IPS-11a (cell line): ENCODE results near the gene TENM3.
"Not testable (repeated sequence)": the region's sequence is repeated elsewhere in the genome, so short reads cannot be mapped to it uniquely, and the experiment has no call there.

Source experiments
- H3K4me3 ChIP-seq: one replicate; pipeline ENCODE4 v1.5.1; 2013; ENCODE audit warnings: low read depth, low read length, control low read depth

Gene TENM3

DNA sequence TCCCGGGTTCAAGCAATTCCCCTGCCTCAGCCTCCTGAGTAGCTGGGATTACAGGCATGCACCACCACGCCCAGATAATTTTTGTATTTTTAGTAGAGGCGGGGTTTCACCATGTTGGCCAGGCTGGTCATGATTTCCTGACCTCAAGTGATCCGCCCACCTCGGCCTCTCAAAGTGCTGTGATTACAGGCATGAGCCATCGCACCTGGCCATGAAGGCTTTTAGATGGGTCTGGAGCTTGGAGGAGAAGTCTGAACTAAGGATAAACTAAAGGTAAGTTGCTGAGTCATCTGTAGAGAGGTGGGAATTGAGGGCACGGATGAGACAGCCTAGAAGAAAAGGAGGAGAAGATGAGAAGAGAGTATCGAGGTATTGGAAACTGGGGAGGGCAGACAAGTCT, at the start of gene TENM3:
Gene TENM3, plus strand, starts transcription at position 199 of the 400 bp plus-strand sequence. CDS start 80,619 bp downstream, outside the sequence.
- not testable (repeated sequence) for H3K4me3 ChIP-seq

DNA sequence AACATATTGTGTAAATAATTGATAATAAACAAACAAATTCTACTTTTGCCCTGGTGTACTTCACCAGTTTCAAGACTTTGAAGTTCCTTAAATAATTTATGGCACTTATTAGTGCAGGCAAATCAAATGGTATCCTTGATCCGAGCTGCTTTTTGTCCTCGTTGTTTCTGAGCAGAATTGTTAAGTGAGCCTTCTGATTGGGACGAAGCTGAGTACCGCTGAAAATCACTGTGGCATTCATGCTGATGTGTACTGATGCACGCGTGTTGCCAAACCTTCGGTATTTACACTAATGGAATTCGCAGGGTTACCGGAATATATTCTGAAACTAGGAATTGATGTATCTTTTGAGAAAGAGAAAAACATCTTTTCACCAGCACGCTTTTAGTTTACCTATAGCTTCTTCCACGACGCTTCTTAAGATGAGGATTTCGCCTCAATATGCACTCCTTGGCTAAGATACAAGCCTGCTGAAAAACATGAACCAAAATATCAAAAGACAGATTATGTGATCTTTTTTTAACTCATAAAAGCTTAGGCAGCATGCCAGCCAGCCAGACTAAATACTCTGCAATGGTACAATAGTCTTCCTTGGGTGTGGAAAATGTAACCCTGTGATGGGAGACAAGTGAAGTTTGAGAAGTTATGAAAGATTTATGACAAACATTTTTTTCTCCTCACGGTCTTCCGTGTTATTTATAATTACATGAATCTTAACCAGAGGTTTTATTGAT, 48.9 kb upstream of the TENM3 start:
- no peak overlapping the region for H3K4me3 ChIP-seq

GRCh38 chr4:182197611-182198010, 45.6 kb upstream of the TENM3 start:
- no peak overlapping the region for H3K4me3 ChIP-seq

DNA sequence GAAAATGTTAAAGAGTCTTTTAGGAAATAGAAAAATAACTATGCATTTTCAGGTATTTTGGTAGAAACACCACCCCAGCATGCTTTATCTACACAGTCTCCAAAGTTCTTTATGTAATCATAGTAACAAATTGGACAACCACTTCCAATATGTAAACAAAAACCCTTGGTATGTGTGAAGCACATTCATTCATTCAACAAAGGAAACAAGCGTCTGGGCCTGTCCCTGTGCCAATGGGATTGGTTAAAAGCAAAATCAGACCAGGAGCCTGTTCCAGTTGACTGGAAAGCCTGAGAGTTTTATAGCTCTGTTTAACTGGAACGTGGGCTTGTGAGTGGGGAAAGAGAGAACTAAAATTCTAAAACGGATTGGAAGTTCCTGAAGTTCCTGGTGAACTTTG, 41.3 kb upstream of the TENM3 start:
- H3K4me3 ChIP-seq = no peak overlapping the region

GRCh38 chr4:182202650-182203049, 40.6 kb upstream of the TENM3 start:
- H3K4me3 ChIP-seq = no peak overlapping the region

DNA sequence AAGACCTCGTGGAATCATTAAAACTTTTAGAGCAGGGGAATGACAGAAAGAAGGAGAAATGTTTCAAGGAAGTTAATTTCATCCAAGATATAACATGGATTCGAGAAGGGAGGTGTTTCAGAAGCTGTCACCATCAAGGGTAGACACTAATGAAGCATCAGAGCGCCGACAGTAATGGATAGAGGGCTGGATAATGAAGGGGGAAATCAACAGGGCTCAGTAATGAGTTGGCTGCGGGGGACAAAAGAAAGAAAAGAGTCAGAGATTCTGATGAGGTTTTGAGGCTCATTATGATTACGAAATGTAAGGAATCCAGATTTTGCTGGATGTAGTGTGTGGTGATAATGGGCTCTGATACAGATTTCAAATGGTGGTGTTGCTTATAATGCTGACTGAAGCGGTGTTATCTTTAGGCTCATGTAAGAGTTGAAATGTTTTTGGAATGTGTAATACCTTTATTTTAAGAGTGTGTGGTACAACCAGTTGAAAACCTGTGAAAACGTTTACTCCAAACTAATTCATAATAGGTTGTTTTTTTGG, 39.3 kb upstream of the TENM3 start:
- H3K4me3 ChIP-seq = no peak overlapping the region

DNA sequence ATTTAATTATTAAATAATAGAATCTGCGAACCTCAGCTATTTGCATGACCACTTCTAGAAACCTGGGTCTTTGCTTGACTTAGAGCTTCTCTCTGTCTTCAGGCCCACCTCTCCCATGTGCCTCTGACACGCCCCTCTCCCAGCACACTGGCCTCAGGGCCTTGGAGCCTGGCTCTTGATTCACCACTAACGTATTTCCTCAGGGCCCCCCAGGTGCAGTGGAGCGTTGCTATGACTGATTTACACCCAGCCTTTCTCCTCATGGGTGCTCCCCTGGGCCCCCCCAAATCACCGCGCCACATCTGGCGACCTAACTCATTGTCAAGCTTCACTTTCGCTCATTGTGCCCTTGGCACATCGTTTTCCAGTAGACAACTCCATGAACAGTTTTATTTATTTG, 37.9 kb upstream of the TENM3 start:
- no peak overlapping the region for H3K4me3 ChIP-seq

DNA sequence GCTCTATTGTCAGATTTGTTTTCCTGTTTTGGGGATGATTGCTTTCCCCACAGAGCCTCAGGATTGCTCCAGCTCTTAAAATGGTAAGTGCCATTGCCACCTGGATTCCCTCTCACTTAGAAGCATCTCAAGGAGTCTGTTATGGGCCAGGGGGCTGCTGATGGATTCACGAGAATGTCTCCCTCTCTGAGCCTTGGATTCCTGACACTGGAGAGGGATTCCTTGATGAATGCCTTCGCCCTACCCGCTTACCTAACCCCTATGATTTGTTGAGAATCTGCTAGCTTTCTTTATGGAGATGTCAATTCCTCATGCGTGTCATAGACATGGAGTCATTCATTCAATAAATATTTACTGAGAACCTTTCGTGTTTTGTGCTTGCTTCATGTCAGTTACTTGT, 36.9 kb upstream of the TENM3 start:
- no peak overlapping the region for H3K4me3 ChIP-seq

- no peak overlapping the region for H3K4me3 ChIP-seq
Measured at GRCh38 chr4:182206916-182207315, 36.3 kb upstream of the TENM3 start.

DNA sequence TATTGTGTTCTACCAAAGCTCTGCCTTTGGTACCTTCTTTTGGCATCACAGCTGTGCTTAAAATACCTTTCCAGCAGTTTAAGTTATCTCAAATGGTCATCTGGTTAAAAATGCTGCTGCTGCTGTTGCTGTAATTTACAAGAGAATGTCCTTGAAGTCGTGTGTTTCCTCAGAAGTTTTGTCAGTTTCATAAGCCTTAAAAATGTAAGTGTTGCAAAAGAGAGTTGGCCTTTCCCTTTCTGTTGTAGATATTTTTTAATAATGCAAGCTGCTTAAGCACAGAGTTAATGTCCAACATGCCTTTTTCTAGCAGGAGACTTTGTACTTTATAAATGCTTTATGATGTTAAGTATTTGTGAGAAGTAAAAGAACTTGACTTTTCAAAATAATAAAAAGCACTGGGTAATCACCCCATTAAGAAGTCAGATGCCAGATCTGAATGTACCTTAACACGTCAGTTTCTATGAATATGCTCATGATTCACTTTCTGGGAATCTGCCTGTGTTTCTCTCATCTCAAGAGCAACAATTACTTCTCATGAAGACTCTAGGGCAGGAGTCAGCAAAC, 35.3 kb upstream of the TENM3 start:
- no peak overlapping the region for H3K4me3 ChIP-seq

GRCh38 chr4:182208526-182209050, 34.6 kb upstream of the TENM3 start:
- no peak overlapping the region for H3K4me3 ChIP-seq

DNA sequence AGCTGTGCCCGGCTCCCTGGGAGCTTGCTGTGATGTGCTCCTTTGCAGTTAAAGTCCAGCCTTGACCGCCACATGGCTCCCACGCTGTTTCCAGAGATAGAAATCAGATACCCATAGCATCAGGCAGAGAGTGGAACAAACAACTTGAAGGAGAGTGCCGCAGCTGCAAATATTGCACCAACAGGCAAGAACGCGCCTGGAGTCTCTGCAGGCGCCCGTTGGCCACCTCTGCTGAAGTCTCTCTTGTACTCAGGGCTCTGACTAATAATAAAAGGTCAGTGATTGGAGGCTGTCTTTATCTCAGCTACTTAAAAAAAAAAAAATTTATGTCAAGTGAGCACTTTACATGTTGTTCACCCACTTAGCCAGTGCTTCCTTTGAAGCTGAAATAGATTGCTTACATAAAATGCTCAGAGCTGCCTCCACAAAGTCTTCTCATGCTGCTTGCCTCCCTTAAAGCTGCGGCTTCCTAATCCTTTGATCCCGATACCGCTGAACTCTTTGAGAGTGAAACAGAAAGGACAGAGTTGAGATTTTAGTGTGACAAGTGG, 30.9 kb upstream of the TENM3 start:
- no peak overlapping the region for H3K4me3 ChIP-seq

- H3K4me3 ChIP-seq = no peak overlapping the region
Measured at GRCh38 chr4:182213004-182213403, 30.2 kb upstream of the TENM3 start.

GRCh38 chr4:182215148-182215547, 28.1 kb upstream of the TENM3 start:
- no peak overlapping the region for H3K4me3 ChIP-seq

DNA sequence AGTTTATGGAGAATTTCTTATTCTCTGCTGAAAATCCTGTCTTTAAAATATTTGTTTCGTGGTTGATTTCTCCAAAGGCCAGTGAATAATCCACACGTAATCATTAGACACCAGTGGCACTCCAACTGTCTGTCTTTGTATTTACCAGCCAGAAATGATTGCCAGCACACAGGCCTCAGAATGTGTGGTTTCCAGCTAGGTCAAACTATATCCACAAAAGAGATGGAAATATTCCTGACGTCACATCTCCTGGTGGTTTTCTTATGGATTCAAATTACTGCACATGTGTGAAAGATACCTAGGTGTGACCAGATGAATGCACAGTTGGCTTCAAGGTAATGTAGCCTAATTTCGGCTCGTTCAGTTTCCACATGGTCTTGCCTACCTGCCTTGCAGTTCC, 27.2 kb upstream of the TENM3 start:
- H3K4me3 ChIP-seq = no peak overlapping the region

- H3K4me3 ChIP-seq = no peak overlapping the region
Measured at GRCh38 chr4:182219411-182220056, 23.7 kb upstream of the TENM3 start.

- no peak overlapping the region for H3K4me3 ChIP-seq
Measured at GRCh38 chr4:182221987-182222386, 21.2 kb upstream of the TENM3 start.

GRCh38 chr4:182222766-182223165, 20.4 kb upstream of the TENM3 start:
- no peak overlapping the region for H3K4me3 ChIP-seq

GRCh38 chr4:182223708-182224107, 19.5 kb upstream of the TENM3 start:
- H3K4me3 ChIP-seq = no peak overlapping the region

DNA sequence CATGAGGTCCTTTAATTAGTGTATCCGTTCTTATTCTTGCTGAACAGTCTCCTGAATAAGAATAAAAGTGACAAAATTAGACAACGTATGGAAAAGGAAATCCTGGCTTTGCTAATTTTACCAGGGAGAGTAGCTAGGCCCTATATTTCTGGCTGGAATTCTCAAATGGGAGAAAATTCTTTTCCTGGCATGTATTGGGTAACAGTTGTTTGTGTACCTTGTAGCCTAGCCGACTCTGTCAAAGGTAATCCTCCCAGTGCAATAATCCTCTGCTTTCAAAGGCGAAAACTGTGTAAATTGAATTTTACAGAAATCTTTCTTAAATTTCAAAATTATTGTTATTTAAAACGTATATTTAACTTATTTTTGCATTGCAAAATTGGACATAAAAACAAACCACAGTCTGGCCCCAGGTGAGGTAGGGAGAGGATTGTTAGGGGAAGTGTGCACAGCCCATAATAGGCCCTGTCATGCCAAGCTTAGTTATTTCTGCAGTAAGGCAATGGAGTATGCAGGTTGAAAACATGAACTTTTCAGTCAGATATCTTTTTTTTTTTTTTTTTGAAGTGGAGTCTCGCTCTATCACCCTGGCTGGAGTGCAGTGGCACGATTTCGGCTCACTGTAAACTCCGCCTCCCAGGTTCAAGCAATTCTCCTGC, 18.9 kb upstream of the TENM3 start:
- H3K4me3 ChIP-seq = no peak overlapping the region

GRCh38 chr4:182225257-182225852, 17.8 kb upstream of the TENM3 start:
- no peak overlapping the region for H3K4me3 ChIP-seq
